Measurements from ENCODE around the gene STON2. TPM values are rescaled to one million over a fixed set of nuclear protein-coding genes. Genes with fewer than 3 reads are reported as not detected.

Gene STON2
- total RNA-seq, 1 donor from 2014 or later: 77.2 TPM

GRCh38 chr14:81275305-81276072, 124.6 kb downstream of the STON2 start:
- Mint-ChIP-seq H3K4me1 (ENCODE audit: low read depth) (no peaks in the 10 kb centered on the region), H3K4me3 (ENCODE audit: low read depth) (no peak overlapping the region), H3K9me3 (ENCODE audit: low read depth) (no peaks in the 10 kb centered on the region), H3K36me3 (ENCODE audit: insufficient read depth) (peaks cover 23% of the 10 kb centered on the region), H3K27me3 (no peaks in the 10 kb centered on the region), H3K27ac (peak overlapping the region; percentile 14)
- TF ChIP-seq CTCF (IDR thresholded peaks at IDR 0.05; ENCODE audit: unreplicated experiment): no peak
- no peak for DNase-seq (ENCODE audit: low spot score, unreplicated experiment)

GRCh38 chr14:81273961-81274575, 126.1 kb downstream of the STON2 start:
- H3K27me3 Mint-ChIP-seq: no peaks in the 10 kb centered on the region
- no peak overlapping the region for H3K4me3 Mint-ChIP-seq (ENCODE audit: low read depth)
- TF ChIP-seq CTCF (IDR thresholded peaks at IDR 0.05; ENCODE audit: unreplicated experiment): no peak
- H3K27ac Mint-ChIP-seq: peak overlapping the region; percentile 80
- H3K36me3 Mint-ChIP-seq (ENCODE audit: insufficient read depth): peaks cover 26% of the 10 kb centered on the region
- H3K4me1 Mint-ChIP-seq (ENCODE audit: low read depth): peaks cover 3% of the 10 kb centered on the region
- H3K9me3 Mint-ChIP-seq (ENCODE audit: low read depth): no peaks in the 10 kb centered on the region
- no peak for DNase-seq (ENCODE audit: low spot score, unreplicated experiment)

- Mint-ChIP-seq H3K4me3 (ENCODE audit: low read depth) (no peak overlapping the region), H3K27me3 (no peaks in the 10 kb centered on the region), H3K4me1 (ENCODE audit: low read depth) (peaks cover 3% of the 10 kb centered on the region), H3K27ac (peak overlapping the region; percentile 69), H3K9me3 (ENCODE audit: low read depth) (no peaks in the 10 kb centered on the region), H3K36me3 (ENCODE audit: insufficient read depth) (peaks cover 25% of the 10 kb centered on the region)
- DNase-seq (ENCODE audit: low spot score, unreplicated experiment): no peak
- no peak for TF ChIP-seq CTCF (IDR thresholded peaks at IDR 0.05; ENCODE audit: unreplicated experiment)
Observed at GRCh38 chr14:81273521-81273920, 126.6 kb downstream of the STON2 start.

- no peak for TF ChIP-seq CTCF (IDR thresholded peaks at IDR 0.05; ENCODE audit: unreplicated experiment)
- no peak overlapping the region for H3K27ac Mint-ChIP-seq
- H3K27me3 Mint-ChIP-seq: no peaks in the 10 kb centered on the region
- DNase-seq (ENCODE audit: low spot score, unreplicated experiment): no peak
- peaks cover 3% of the 10 kb centered on the region for H3K4me1 Mint-ChIP-seq (ENCODE audit: low read depth)
- H3K4me3 Mint-ChIP-seq (ENCODE audit: low read depth): no peak overlapping the region
- H3K9me3 Mint-ChIP-seq (ENCODE audit: low read depth): no peaks in the 10 kb centered on the region
- peaks cover 19% of the 10 kb centered on the region for H3K36me3 Mint-ChIP-seq (ENCODE audit: insufficient read depth)
Observed at GRCh38 chr14:81272317-81272716, 127.8 kb downstream of the STON2 start.

DNA sequence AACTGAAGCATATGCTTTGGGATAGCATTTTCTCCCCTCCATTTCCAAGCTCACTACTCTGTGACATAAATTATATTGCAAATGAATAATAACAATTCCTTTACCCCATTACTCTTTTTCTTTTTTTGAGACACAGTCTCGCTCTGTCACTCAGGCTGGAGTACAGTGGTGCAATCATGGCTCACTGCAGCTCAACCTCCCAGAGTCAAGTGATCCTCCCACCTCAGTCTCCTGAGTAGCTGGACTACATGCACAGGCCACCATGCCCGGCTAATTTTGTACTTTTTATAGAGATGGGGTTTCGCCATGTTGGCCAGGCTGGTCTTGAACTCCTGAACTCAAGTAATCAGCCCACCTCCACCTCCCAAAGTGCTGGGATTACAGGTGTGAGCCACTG, 130.1 kb downstream of the STON2 start:
- Mint-ChIP-seq H3K4me1 (ENCODE audit: low read depth) (peaks cover 3% of the 10 kb centered on the region), H3K27ac (no peak overlapping the region), H3K27me3 (no peaks in the 10 kb centered on the region), H3K4me3 (ENCODE audit: low read depth) (no peak overlapping the region), H3K36me3 (ENCODE audit: insufficient read depth) (peaks cover 14% of the 10 kb centered on the region), H3K9me3 (ENCODE audit: low read depth) (no peaks in the 10 kb centered on the region)
- no peak for TF ChIP-seq CTCF (IDR thresholded peaks at IDR 0.05; ENCODE audit: unreplicated experiment)
- DNase-seq (ENCODE audit: low spot score, unreplicated experiment): no peak
